NCI-H1417 (cell line): ENCODE results near the gene LRIT3.

Experiments
- DNase-seq, 3 experiments: peaks; one replicate each; lab custom pipeline; 2025; lab: John Stamatoyannopoulos, UW

Gene LRIT3

GRCh38 chr4:109847896-109848442 is at the start of gene LRIT3:
TSS of gene LRIT3 (plus strand) at chr4:109848107. CDS start at chr4:109848202, 95 bp downstream.
- no peak for DNase-seq

GRCh38 chr4:109798866-109799265 is 49.0 kb upstream of the LRIT3 start:
- no peak for DNase-seq

- DNase-seq, result no peak
Observed at GRCh38 chr4:109801099-109801789, 46.7 kb upstream of the LRIT3 start.

- DNase-seq, result no peak
Observed at GRCh38 chr4:109801895-109802319, 46.0 kb upstream of the LRIT3 start, which contains the start of gene CFI. TSS of gene CFI (minus strand) at chr4:109801999. CDS start at chr4:109801971, 28 bp downstream.

- peak in 2 of 3 experiments; percentile 52 to 82 for DNase-seq
Observed at GRCh38 chr4:109803924-109804571, 43.9 kb upstream of the LRIT3 start.

GRCh38 chr4:109809655-109810054 is 38.3 kb upstream of the LRIT3 start:
- no peak for DNase-seq

GRCh38 chr4:109810552-109811387 is 37.1 kb upstream of the LRIT3 start:
- DNase-seq, result no peak

- no peak for DNase-seq
Observed at GRCh38 chr4:109811707-109812106, 36.2 kb upstream of the LRIT3 start.

GRCh38 chr4:109815151-109816081 is 32.5 kb upstream of the LRIT3 start, which contains the start of gene GAR1:
TSS of gene GAR1 (plus strand) at chr4:109815762. CDS start at chr4:109816165, 403 bp downstream.
- DNase-seq, result peak; percentile 83 to 95 (median 89)

GRCh38 chr4:109816082-109816442 is 31.8 kb upstream of the LRIT3 start:
- no peak for DNase-seq

- DNase-seq, result no peak
Observed at GRCh38 chr4:109816894-109817293, 31.0 kb upstream of the LRIT3 start.

- DNase-seq, result no peak
Observed at GRCh38 chr4:109818268-109818667, 29.6 kb upstream of the LRIT3 start.

GRCh38 chr4:109820563-109820962 is 27.3 kb upstream of the LRIT3 start:
- DNase-seq, result no peak

- no peak for DNase-seq
Observed at GRCh38 chr4:109821185-109821584, 26.7 kb upstream of the LRIT3 start.

GRCh38 chr4:109826719-109827118 is 21.2 kb upstream of the LRIT3 start:
- peak in 2 of 3 experiments; percentile 1 to 16 for DNase-seq

- no peak for DNase-seq
Observed at GRCh38 chr4:109827672-109828071, 20.2 kb upstream of the LRIT3 start, which contains the start of gene RRH. TSS of gene RRH (plus strand) at chr4:109827972. CDS start at chr4:109828028, 56 bp downstream.

GRCh38 chr4:109833756-109834155 is 14.2 kb upstream of the LRIT3 start:
- DNase-seq, result no peak

- no peak for DNase-seq
Observed at GRCh38 chr4:109836985-109837384, 10.9 kb upstream of the LRIT3 start.

GRCh38 chr4:109846395-109847098 is 1.4 kb upstream of the LRIT3 start:
- DNase-seq, result peak in 1 of 3 experiments; percentile 10

GRCh38 chr4:109848501-109848900 is 594 bp downstream of the LRIT3 start:
- DNase-seq, result no peak
